HG03108 (cell line): ENCODE measurements around the gene CHDH.

Source experiments
- ATAC-seq: cut with Tn5 transposase; IDR thresholded peaks from one replicate; pipeline ENCODE4 v1.9.1; 2021; ENCODE audit warnings: moderate library complexity; ENCODE audit not compliant: unreplicated experiment

The CHDH gene

DNA sequence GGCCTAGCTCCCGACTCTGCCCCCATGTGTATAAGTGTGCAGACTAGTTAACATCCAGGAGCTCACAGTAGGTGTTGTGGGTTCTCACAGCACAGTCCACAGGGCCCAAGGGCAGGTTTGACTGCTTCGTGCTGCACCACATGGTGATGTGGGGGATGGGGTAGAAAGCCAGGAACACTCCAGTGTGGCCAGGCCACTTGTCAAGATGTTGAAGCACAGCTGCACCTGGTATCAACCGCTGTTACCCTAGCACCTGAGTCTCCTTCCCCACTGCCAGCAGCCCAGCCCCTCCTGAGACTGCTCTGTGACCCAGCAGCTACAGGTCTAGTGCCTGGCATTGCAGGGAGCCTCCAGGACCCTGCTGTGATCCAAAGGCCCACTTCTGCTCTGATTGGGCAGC lies 53.4 kb downstream of the CHDH start:
- ATAC-seq, result no peak

DNA sequence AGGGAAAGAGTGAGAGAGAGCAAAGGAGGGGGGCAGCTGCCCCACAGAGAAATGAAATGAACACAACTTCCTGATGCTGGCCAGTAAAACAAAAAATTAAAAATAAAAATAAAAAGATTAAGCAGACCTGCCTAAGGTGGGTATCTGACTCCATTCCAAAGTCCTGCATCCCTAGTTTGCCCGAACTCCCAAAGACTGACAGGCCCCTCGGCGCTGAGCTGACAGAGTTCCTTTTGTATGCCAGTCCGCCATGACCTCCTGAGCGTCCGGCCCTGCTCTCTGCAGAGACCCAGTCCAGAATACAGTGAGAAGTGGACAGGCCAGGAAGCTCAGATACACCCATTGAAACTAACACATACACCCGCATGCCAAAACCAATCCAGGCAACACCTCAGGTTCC lies 54.9 kb downstream of the CHDH start:
- ATAC-seq, result no peak

DNA sequence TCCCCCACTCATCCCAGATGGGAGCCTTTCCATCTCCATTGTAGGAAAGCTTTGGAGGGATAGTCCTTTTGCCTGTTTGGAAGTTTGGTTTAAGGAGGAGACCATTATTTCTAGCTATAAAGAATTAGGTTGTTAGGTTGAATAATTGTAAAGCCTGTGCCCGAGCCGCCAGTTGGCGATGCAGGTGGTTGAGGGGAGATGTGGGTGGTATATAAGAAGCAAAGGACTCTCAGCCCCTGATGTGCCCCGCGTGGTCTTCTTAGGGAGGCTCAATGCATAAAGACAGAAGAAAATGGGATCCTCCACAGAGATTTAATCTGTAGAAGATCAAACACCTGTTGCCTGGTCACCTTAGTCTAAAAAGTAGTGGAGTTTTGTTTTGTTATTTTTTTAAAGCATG lies 55.7 kb downstream of the CHDH start:
- no peak for ATAC-seq

DNA sequence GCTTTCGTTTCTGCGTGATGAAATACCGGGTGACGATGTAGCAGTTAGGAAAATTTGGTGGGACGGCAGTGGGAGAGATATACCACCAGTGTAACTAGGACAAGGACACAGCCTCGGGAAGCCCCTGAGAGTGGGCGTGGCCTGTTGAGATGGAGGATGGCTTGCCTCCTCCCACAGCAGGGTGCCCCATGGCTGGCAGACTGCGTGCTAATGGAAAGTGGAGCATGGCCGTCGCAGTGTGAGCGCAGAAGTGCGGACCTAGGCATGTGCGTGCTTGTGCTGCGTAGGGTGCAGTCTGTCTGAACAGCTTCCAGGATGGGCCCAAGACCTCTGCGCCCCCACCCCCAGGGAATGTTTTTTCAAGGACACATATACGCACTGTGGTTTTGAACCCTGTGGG lies 56.8 kb downstream of the CHDH start:
- ATAC-seq, result no peak

DNA sequence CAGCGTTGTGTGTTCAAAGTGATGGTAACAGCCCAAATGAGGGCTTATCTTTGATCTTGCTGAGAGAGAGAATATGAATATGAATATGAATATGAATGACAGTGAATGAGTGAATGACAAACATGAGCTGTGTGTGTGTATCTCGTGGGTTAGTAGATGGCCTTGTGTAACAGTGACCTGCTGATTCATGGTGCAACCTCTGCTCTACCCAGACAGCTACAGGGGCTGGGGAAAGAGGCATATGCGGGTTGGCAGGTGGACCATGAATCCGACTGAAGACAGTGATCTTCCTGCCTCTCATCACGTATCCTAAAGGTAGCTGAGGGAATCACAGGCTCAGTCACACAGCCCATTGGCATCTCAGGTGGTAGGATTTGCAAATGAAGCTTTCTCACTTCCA lies 58.2 kb downstream of the CHDH start:
- no peak for ATAC-seq

DNA sequence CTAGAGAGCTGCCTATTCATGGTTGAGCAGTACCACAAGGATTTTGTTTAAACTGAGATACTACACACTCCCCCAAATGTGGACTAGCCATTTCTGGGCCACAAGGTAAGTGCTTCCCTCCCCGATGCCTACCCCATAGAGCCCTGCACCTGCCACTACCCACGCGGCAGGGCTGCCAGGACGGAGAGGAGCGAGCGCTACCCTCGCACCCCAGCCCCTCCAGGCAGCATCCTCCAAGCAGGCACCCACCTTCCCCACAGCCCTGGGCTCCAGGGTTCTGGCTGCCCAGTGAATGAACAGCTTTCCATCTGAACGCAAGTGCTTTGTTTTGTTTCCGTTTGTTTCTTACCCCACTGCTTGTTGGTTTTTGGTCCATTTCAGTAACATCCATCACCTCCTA lies 59.2 kb downstream of the CHDH start:
- no peak for ATAC-seq

DNA sequence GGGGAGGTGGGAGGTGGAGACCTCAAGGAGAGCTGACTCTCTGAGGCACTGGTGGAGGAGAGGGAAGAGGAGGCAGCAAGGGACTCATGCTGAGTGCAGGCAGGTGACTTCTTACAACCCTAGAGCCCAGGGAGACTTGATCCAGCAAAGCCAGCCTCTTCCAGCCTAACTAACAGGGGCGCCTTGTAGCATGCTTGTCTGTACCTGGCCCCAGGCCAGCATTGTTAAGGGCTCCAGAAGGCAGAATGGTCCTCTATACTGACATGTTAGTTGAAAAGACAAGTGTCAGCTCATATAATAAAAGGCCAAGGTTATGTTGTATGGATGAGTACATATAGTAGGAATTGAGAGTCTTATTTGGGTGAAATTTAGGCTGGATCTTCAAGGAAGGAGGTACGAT lies 65.4 kb downstream of the CHDH start:
- ATAC-seq, result no peak

DNA sequence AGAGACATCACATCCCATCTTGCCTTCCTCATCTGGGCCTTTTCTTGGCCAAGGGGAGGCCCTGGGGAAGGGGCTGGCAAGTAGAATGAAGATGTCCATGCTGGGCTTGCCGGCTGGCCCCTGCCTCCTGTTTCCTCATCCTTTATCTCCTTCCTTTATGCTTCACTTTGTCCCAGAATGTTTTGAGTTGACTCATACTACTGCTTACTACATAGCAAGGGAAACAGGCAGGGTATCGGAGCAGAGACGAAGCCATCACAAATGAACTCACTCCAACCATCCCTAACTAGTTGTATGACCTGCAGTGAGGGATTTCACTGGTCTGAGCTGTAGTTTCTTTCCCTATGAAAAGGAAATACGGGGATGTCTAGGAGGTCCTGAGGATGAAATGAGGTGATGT lies 66.0 kb downstream of the CHDH start:
- no peak for ATAC-seq

DNA sequence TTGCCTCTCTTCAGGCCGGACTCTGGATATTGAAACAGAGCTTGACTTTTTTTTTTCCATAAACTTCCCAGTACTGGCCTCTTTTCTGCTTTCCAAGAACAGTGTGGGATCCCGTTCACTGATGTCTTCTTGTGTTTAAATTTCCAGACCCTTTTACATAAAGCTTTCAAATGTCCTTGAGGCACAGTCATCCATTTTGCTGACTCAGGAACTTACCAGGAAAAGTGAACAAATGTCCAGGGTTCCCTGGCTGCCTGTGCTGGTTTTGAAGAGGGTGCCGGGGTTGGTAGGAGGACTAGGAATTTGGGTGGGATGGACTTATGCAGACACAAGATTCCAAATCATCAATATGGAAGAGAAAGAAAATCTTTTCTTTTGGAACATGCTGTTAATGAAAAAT lies 68.1 kb downstream of the CHDH start:
- ATAC-seq, result no peak

DNA sequence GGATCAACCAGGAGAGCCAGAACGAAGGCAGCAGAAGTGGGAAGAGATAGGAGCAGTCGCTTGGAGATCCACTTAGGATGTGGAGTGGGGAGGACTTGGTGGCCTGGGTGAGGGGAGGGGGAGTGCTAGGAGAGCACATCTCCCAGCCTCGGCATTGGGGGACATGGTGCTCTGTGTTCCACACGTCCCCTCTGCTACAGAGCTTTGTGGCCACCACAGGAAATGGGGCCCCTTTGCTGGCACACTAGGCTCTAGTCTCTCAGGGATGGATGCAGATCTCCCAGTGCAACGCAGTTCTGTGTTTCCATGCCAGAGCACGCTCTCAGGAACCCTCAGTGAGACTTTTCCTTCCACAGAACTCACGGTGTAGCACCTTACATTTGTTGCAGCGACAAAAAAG lies 68.8 kb downstream of the CHDH start:
- ATAC-seq, result no peak

DNA sequence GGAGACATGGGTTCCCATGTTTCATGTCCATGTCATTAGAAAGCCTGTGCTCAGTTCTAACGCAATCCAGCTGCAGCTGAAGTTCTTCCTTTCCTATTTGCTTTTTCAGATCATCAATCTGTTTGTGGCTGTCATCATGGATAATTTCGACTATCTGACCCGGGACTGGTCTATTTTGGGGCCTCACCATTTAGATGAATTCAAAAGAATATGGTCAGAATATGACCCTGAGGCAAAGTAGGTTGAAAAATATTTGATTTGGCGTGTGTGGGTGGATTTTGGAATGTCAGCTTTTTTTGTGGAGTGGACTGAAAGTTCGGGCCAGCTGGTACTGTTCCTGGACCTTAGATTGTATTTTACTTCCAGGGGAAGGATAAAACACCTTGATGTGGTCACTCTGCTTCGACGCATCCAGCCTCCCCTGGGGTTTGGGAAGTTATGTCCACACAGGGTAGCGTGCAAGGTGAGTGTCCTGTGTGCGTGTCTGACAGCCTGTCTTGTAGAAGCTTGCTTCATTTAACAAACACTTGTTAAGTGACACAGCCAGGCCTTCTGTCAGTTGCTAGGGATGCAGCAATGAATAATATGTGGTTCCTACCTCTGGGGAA lies 69.6 kb downstream of the CHDH start:
- ATAC-seq, result no peak

DNA sequence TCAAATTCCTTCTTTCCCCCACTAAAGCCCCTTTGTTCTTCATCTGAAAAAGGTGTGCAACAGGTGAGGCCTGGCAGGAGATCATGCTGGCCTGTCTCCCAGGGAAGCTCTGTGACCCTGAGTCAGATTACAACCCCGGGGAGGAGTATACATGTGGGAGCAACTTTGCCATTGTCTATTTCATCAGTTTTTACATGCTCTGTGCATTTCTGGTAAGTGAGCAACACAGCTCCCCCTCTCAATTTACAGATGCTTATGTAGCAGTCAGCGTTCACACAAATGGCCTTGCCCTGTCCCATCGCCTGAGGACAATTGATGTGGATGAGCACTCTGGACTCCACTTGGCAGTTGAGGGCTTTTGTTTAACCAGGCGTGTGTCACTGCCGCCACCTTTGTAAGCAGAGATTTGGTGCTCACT lies 70.4 kb downstream of the CHDH start:
- ATAC-seq, result no peak

DNA sequence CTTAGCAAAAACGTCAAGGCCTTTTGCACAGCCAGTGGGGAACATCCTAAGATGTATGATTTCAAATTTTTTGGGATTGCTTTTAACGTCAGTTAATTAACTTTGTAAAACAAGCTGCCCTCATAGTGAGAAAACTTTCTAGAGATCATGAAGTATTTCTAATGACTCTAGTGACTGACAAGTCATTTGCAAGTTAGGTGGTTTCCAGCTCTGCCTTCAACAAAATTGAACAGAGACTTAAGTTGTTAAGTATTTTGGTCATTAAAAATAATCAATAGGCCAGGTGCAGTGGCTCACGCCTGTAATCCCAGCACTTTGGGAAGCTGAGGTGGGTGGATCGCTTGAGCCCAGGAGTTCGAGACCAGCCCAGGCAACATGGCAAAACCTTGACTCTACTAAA lies 71.2 kb downstream of the CHDH start:
- no peak for ATAC-seq

DNA sequence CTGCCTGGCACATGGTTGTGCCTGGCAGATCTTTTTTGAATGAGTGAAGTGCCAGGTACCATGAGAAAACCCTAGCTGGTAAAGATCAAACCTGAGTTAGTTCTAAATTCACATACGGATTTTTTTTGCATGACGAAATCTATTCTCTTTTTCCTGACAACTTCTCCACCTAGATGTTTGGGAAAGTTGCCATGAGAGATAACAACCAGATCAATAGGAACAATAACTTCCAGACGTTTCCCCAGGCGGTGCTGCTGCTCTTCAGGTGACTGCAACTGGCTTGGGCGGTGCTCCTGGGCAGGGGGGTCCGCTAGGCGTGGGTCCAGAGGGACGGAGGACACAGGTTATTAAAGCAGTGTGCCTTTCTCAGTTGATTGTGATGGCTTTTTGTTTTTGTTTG lies 71.8 kb downstream of the CHDH start:
- no peak for ATAC-seq

DNA sequence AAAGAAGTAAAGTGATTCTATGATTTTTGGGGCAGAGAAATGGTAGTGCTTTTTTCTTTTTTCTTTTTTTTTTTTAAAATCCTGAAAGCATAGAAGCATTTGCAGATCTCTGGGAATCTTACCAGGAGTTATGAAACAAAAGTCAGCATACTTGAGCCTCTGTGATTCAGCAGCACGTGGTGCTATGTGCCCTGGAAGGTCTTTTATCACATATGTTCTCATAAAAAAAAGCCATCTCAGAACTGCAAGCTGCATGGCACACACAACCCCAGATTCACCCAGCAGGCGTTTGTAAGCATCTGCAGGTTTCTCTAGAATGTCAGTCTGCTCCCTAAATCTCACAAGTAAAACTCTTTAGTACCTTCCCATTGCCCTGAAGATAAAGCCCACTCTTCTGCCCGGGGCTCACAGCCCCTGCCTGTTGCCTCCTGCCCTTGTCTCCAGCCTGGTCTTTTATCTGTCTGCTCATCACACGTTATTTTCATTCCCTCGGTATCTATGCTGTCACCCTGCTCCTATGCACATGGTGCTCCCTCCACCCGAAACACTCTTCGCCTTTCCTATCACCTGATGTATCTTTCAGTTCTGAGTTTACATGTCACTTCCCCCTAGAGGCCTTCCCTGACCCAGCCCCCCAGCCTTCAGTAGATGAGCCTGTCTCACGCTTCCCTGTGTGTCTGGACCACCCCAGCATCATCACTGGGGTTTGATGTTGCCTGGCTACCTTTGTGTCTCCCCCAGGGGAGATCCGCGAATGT lies 72.4 kb downstream of the CHDH start:
- peak; percentile 91 for ATAC-seq

DNA sequence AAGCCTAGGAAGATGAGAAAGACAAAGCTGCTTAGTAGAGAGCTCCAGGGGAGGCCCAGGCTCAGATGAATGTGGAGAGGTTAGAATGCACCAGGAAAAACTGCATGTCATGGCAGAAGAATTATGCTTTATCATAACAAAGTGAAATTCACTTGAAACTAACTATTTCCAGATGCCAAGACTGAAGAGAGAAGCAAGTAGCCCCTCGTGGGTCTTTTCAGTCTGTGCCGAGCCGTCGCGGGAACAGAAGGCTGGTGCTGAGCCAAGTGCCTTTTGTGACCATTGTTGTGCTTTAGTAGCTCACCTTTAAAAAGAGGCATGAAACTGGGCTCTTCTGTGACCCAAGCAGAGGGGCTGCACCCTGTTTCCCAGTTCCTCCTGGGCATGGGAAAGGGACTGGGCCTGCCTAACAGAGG lies 73.2 kb downstream of the CHDH start:
- ATAC-seq, result no peak

DNA sequence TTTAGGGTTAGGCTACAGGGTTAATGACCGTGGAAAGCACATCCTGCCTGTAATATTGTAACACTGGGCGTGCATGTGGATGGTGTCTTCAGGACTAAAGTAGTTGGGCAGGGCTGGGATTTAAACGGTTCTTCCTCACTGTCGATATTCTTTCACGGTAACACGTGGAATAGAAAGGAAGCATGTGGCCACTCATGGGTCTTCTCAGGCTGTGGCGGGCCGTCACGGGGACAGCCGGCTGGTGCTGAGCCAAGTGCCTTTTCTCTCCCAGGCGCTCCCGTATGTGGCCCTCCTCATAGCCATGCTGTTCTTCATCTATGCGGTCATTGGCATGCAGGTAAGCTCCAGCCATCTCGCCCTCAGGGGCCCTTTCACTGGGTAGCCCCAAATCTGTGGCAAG lies 73.7 kb downstream of the CHDH start:
- ATAC-seq, result no peak

DNA sequence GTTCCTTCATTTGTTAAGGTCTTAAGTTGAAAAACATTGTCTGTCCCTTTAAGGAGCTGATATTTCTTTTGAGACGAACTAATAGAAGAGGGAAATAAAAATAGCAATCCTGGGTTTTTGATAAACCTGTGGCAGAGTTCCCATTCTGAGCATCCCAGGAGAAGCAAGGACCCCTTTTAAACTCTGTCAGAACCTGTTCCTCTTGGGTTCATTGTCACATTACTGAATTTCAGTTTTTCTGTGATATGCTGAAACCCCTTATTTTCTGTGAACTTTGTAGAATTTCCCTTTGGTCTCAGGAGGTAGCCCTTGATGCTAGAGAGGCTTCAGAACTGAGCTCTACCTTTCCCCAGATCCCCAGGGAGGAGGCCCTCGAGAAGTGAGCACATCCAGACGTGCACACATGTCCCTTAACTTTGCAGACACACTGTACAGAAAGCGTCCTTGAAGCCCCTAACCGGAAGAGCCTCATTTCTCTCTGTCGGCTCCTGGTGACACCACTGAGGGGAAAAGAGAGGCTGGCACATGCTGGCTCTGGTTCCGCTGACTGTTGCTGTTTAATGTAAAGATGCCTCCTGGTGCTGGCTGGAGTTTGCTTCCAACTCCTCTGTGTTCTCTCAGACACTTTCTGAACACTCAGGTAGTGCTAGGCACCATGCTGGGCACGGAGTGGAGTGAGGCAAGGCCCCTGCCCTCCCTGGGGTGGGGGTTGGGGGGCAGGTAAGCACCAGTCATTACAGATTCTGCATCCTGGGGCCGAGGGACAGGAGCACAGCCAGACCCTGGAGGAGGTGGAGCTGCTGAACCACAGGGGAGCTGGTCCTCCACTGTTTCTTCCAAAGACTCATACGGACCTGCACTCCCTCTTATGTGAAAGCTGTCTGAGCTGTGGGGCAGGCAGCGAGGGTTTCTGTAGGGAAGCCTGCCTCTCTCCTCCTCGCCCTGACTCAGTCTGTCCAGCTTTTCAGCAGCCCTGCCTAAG lies 77.5 kb downstream of the CHDH start:
- no peak for ATAC-seq

DNA sequence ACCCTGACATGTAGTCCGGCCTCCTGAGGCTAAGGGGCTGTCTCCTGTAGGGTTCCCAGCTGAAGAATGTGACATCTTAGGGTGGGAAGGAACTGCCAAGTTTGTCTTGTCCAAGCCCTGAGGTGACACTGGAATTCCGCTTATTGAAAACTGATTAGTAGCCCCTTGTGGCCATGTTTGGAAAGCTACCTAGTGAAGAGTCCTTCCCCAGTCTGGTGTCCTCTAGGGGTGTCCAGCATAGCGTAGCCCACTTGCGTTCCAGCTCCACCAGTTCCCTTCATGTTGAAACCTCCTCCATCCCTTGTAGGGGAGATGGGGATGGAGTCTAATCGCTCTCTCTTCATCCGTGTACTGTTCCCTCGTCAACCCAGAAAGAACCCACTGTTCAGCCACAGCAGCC lies 79.5 kb downstream of the CHDH start:
- no peak for ATAC-seq

DNA sequence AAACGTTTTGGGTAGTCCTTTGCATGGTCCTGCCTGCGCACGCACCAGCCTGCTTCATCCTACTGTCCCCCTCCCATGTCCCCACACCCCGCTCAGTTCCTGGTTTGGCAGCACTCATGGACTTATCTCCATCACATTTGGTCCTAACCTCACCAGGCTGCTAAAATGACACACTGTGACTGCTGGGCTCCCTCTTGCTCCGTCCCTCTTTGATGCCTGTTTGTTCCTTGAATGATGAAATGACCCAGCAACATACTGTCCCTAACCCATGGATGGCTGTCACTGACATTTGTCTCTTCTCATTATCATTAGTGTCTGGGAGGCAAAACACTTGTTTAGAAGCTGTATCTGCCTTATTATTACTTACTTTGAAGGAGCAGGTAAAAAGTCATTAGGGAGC lies 80.5 kb downstream of the CHDH start:
- ATAC-seq, result no peak

DNA sequence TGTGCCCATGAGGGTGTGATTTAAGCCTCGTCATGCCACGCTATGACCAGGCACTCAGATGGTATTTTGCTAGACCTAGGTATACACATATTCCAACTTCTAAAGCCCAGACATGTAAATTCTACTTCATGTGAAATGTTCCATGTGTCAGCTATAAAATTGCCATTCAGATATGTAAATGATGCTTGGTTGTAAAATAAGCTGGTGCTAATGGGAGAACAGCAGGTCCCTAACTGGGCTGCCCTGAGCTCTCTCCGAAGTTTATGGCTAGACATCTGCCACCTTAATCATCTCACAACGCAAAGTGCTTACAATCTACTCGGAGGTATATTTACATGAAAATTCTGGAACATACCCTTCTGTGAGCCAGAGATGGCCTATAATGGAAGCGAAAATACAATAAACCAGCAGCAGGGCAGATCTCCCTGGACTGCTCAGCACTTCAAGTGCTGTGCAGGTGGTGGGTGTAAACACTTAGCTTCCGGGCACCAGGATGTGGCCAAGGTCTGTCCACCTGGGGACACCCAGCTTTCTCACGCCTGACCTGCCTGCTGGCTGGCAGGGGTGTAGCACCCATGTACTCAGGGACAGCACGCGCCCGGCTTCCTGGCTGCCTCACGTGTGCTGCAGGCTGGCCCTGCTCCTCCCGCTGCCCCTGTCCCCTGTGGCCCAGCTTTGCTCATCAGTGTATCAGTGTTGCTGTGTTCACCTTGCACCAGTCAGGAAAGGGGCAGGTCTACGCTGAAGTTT lies 82.0 kb downstream of the CHDH start:
- no peak for ATAC-seq
